Osteoblast (primary cell): ENCODE data around the gene MAN2B2. TPM values are rescaled to one million over a fixed set of nuclear protein-coding genes. Genes with fewer than 3 reads are reported as not detected.
"Not testable (repeated sequence)": the region's sequence is repeated elsewhere in the genome, so short reads cannot be mapped to it uniquely, and the experiment has no call there.

Experiments used
- DNase-seq: peaks from one replicate; pipeline ENCODE4 v3.0.0; 2011; ENCODE audit warnings: low spot score, mixed read lengths; ENCODE audit not compliant: insufficient read length; ENCODE audit errors: missing footprints
- H2AFZ ChIP-seq: 2 replicates; pipeline ENCODE4 v1.6.0; 2011; ENCODE audit warnings: mild to moderate bottlenecking, low read length
- H3K27ac ChIP-seq: 2 replicates; pipeline ENCODE4 v1.5.1; 2011; ENCODE audit warnings: mild to moderate bottlenecking, low read depth, low read length, moderate library complexity
- H3K27me3 ChIP-seq: 2 replicates; pipeline ENCODE4 v1.6.0; 2012; ENCODE audit warnings: mild to moderate bottlenecking, control low read depth, inconsistent platforms, low read length, moderate library complexity; ENCODE audit not compliant: insufficient read depth
- H3K36me3 ChIP-seq: 2 replicates; pipeline ENCODE4 v1.5.1; 2011; ENCODE audit warnings: mild to moderate bottlenecking, low read length, control low read depth, moderate library complexity; ENCODE audit not compliant: insufficient read depth
- H3K4me1 ChIP-seq: 2 replicates; pipeline ENCODE4 v1.5.1; 2011; ENCODE audit warnings: mild to moderate bottlenecking, low read length, control low read depth, moderate library complexity; ENCODE audit not compliant: insufficient read depth
- H3K4me2 ChIP-seq: 2 replicates; pipeline ENCODE4 v1.6.0; 2011; ENCODE audit warnings: mild to moderate bottlenecking, low read length; ENCODE audit not compliant: insufficient read depth
- H3K4me3 ChIP-seq: fragments of 200-600 bp; sonication (generic); 3 replicates; pipeline ENCODE4 v1.5.1; 2012; ENCODE audit warnings: mild to moderate bottlenecking, low read length, inconsistent platforms; ENCODE audit not compliant: insufficient read depth
- H3K79me2 ChIP-seq: 2 replicates; pipeline ENCODE4 v1.6.0; 2012; ENCODE audit warnings: mild to moderate bottlenecking, low read length, control low read depth, inconsistent platforms; ENCODE audit not compliant: insufficient read depth
- H3K9me3 ChIP-seq: 2 replicates; pipeline ENCODE4 v1.5.1; 2011; ENCODE audit warnings: low read depth, low read length, control low read depth
- H4K20me1 ChIP-seq: 2 replicates; pipeline ENCODE4 v1.6.0; 2012; ENCODE audit warnings: mild to moderate bottlenecking, low read length, control low read depth; ENCODE audit not compliant: insufficient read depth
- CTCF ChIP-seq: IDR thresholded peaks from 2 replicates; pipeline ENCODE4 v1.5.1; 2011; ENCODE audit warnings: mild to moderate bottlenecking, low read depth, low read length, moderate library complexity; ENCODE audit errors: extremely low read depth
- total RNA-seq: library from RNA; depleted of rRNA; stranded (reverse); fragments of >200 nt; gene quantifications from 2 replicates; pipeline ENCODE4 v1.2.3, GENCODE V29; 2012

The MAN2B2 gene
- total RNA-seq, 1 donor, result 28.2 TPM

GRCh38 chr4:6649216-6649615 is 74.2 kb downstream of the MAN2B2 start:
- H2AFZ ChIP-seq, result no peak overlapping the region

GRCh38 chr4:6654211-6654610 is 79.2 kb downstream of the MAN2B2 start:
- not testable (repeated sequence) for H3K4me2 ChIP-seq, H4K20me1 ChIP-seq, H3K36me3 ChIP-seq, H2AFZ ChIP-seq, H3K9me3 ChIP-seq, H3K27ac ChIP-seq, H3K27me3 ChIP-seq, H3K4me3 ChIP-seq, DNase-seq, H3K4me1 ChIP-seq, H3K79me2 ChIP-seq

More at GRCh38 chr4:6649216-6649615, 74.2 kb downstream of the MAN2B2 start:
- Histone ChIP-seq H3K4me1 (no peaks in the 10 kb centered on the region), H4K20me1 (no peaks in the 10 kb centered on the region), H3K79me2 (no peaks in the 10 kb centered on the region), H3K27ac (no peak overlapping the region), H3K4me3 (no peak overlapping the region), H3K4me2 (no peak overlapping the region), H3K27me3 (no peaks in the 10 kb centered on the region), H3K9me3 (no peaks in the 10 kb centered on the region), H3K36me3 (no peaks in the 10 kb centered on the region)
- DNase-seq, result no peak
- no peak for TF ChIP-seq CTCF

GRCh38 chr4:6655291-6655690 is 80.3 kb downstream of the MAN2B2 start:
- not testable (repeated sequence) for H3K79me2 ChIP-seq, H3K9me3 ChIP-seq, H3K4me1 ChIP-seq, H3K27ac ChIP-seq, DNase-seq, H4K20me1 ChIP-seq, H3K4me2 ChIP-seq, H2AFZ ChIP-seq, H3K27me3 ChIP-seq, H3K36me3 ChIP-seq, H3K4me3 ChIP-seq

GRCh38 chr4:6655924-6656323 is 80.9 kb downstream of the MAN2B2 start:
- no peaks in the 10 kb centered on the region for H3K36me3 ChIP-seq
- DNase-seq, result no peak

More at GRCh38 chr4:6655924-6656323, 80.9 kb downstream of the MAN2B2 start:
- Histone ChIP-seq H3K27ac (no peak overlapping the region), H3K4me3 (no peak overlapping the region), H3K9me3 (no peaks in the 10 kb centered on the region), H3K79me2 (no peaks in the 10 kb centered on the region), H3K4me2 (no peak overlapping the region), H2AFZ (no peak overlapping the region), H3K27me3 (no peaks in the 10 kb centered on the region), H4K20me1 (peaks cover 2% of the 10 kb centered on the region), H3K4me1 (peaks cover 9% of the 10 kb centered on the region)
- no peak for TF ChIP-seq CTCF
